ENCODE measurements around the gene ORM1. TPM values are rescaled to one million over a fixed set of nuclear protein-coding genes. Genes with fewer than 3 reads are reported as not detected.

Gene ORM1
- total RNA-seq, 1 experiment from 2014 or later = 27.5 TPM

DNA sequence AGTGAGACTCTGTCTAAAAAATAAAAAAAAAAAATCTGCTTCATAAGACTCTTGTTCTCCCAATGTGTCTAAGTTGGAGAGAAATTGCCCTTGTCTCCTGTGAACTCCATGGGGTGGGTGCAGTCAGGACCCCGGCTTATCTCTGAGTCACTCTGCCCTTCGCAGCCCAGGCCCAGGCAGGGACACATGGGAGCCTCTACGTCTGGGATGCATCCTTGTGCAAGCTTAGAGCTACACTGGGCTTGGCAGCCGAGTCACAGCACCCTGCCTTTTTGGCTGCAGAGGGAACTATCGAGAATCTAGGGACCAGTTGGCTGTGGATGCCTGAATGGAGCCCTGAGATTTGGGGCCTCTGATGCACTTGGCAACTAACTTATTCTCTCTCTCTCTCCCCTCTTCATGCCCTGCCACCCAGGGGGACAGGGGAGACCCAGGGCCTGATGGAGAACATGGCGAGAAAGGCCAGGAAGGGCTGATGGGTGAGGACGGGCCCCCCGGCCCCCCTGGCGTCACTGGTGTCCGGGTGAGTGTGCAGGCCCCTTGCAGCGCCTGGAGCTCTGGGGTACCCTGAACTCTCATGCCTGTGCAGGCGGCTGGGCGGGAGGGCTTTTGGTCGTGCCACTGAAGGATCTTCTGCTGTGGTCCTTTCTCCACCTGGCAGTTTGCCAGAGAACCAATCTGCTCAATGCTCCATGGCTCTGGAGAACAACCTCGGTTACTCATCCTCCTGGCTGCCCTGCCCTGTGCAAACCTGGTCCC is 47.5 kb upstream of the ORM1 start:
- Histone ChIP-seq H3K27me3 (replicated peaks; ENCODE audit: control insufficient read depth, insufficient read depth, low read length) (no peaks in the 10 kb centered on the region), H3K4me3 (ENCODE audit: low read depth, low read length) (no peak overlapping the region), H3K9me3 (no peaks in the 10 kb centered on the region), H3K36me3 (ENCODE audit: control insufficient read depth, insufficient read depth, low read length) (peaks cover 4% of the 10 kb centered on the region), H3K4me1 (peaks cover 16% of the 10 kb centered on the region; the same call in 1 of the 2 replicates)
- no peak overlapping the region for H3K4me3 Mint-ChIP-seq (ENCODE audit: unreplicated experiment)
- peaks cover 17% of the 10 kb centered on the region for H3K4me1 Mint-ChIP-seq (ENCODE audit: low read depth, unreplicated experiment)
- intact Hi-C loops (cut with micrococcal nuclease; ENCODE audit: unreplicated experiment) = no loop called here
- peak in 1 of 2 experiments; percentile 13 for DNase-seq
- ChIA-PET POLR2A (no interaction called here), CTCF (interaction anchor here (0.7 kb wide), 1 partner anchor 167 kb away, joined by 3 read pairs; no protein-coding TSS in a partner anchor)
- BruUV-seq (replicated peaks) = no TSS peak
- peaks cover 18% of the 10 kb centered on the region for H3K36me3 Mint-ChIP-seq (ENCODE audit: insufficient read depth, unreplicated experiment)
- peaks cover 10% of the 10 kb centered on the region for H3K9me3 Mint-ChIP-seq (ENCODE audit: unreplicated experiment)
- H3K27me3 Mint-ChIP-seq (ENCODE audit: insufficient read depth, unreplicated experiment) = no peaks in the 10 kb centered on the region
- no peak overlapping the region for H3K27ac Mint-ChIP-seq (ENCODE audit: unreplicated experiment)
- TF ChIP-seq, protein P1, sequence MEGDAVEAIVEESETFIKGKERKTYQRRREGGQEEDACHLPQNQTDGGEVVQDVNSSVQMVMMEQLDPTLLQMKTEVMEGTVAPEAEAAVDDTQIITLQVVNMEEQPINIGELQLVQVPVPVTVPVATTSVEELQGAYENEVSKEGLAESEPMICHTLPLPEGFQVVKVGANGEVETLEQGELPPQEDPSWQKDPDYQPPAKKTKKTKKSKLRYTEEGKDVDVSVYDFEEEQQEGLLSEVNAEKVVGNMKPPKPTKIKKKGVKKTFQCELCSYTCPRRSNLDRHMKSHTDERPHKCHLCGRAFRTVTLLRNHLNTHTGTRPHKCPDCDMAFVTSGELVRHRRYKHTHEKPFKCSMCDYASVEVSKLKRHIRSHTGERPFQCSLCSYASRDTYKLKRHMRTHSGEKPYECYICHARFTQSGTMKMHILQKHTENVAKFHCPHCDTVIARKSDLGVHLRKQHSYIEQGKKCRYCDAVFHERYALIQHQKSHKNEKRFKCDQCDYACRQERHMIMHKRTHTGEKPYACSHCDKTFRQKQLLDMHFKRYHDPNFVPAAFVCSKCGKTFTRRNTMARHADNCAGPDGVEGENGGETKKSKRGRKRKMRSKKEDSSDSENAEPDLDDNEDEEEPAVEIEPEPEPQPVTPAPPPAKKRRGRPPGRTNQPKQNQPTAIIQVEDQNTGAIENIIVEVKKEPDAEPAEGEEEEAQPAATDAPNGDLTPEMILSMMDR (IDR thresholded peaks at IDR 0.05; ENCODE audit: insufficient read depth in 1 of 2, low read depth in 1 of 2, low read length in 1 of 2, severe bottlenecking in 1 of 2, unreplicated experiment in 1 of 2) = no peak

DNA sequence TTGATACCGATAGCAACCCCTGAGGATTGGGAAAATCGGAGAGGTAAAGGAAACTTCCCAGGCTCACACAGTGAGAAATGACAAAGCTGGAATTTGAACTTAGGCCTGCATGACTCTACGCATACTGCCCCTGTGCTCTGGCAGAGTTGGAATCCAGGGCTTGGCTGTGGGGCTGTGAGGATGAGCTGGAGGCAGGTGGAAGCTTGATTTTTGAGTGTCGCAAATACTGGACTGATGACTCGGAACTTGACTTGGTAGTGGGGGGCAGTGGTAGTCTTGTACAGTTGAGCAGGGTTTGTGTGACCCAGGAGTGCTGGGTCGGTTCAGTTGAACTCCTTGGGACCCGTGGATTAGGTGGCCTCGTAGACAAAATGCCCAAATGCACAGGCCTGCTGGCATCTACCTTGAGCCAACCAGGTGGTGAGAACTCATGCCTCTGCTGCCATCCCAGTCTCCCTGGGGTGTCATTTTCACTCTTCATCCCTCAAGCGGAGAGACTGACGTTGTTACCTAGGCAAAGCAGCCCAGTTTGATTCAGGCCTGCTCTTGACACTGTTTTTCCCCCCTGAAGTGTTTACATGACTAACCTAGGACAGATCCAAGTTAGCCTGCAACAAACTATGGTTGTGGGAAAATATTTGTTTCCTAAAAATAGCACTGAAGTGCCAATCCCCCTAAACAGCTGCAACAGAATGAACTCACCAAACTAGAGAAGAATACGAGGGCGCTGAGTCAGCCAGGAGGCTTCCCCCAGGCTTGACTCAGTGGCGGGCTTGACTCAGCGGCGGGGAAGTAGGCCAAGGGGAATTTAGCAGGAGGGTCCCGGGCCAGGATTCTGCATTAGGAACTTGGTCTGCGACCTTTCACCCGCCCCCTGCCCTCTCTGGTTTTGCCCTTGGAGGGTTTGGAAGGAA is 45.7 kb upstream of the ORM1 start:
- DNase-seq = peak in 1 of 2 experiments; percentile 9
- Mint-ChIP-seq H3K27ac (ENCODE audit: unreplicated experiment) (no peak overlapping the region), H3K4me1 (ENCODE audit: low read depth, unreplicated experiment) (peaks cover 15% of the 10 kb centered on the region), H3K9me3 (ENCODE audit: unreplicated experiment) (peaks cover 10% of the 10 kb centered on the region), H3K36me3 (ENCODE audit: insufficient read depth, unreplicated experiment) (peaks cover 18% of the 10 kb centered on the region), H3K4me3 (ENCODE audit: unreplicated experiment) (no peak overlapping the region), H3K27me3 (ENCODE audit: insufficient read depth, unreplicated experiment) (no peaks in the 10 kb centered on the region)
- ChIA-PET CTCF (no interaction called here), POLR2A (no interaction called here)
- intact Hi-C loops (cut with micrococcal nuclease; ENCODE audit: unreplicated experiment) = no loop called here
- H3K4me1 ChIP-seq = peaks cover 15% of the 10 kb centered on the region; the same call in 1 of the 2 replicates
- no TSS peak for BruUV-seq (replicated peaks)
- no peaks in the 10 kb centered on the region for H3K27me3 ChIP-seq (replicated peaks; ENCODE audit: control insufficient read depth, insufficient read depth, low read length)
- TF ChIP-seq, protein P1 (IDR thresholded peaks at IDR 0.05; ENCODE audit: insufficient read depth in 1 of 2, low read depth in 1 of 2, low read length in 1 of 2, severe bottlenecking in 1 of 2, unreplicated experiment in 1 of 2) = no peak
- no peaks in the 10 kb centered on the region for H3K9me3 ChIP-seq
- no peak overlapping the region for H3K4me3 ChIP-seq (ENCODE audit: low read depth, low read length)
- H3K36me3 ChIP-seq (ENCODE audit: control insufficient read depth, insufficient read depth, low read length) = peaks cover 4% of the 10 kb centered on the region

- Histone ChIP-seq H3K9me3 (no peaks in the 10 kb centered on the region), H3K36me3 (ENCODE audit: control insufficient read depth, insufficient read depth, low read length) (peaks cover 4% of the 10 kb centered on the region), H3K4me3 (ENCODE audit: low read depth, low read length) (no peak overlapping the region), H3K27me3 (replicated peaks; ENCODE audit: control insufficient read depth, insufficient read depth, low read length) (no peaks in the 10 kb centered on the region), H3K4me1 (peaks cover 4% of the 10 kb centered on the region; the same call in 1 of the 2 replicates)
- Mint-ChIP-seq H3K4me3 (ENCODE audit: unreplicated experiment) (no peak overlapping the region), H3K27me3 (ENCODE audit: insufficient read depth, unreplicated experiment) (no peaks in the 10 kb centered on the region), H3K9me3 (ENCODE audit: unreplicated experiment) (peaks cover 10% of the 10 kb centered on the region), H3K4me1 (ENCODE audit: low read depth, unreplicated experiment) (peaks cover 6% of the 10 kb centered on the region), H3K36me3 (ENCODE audit: insufficient read depth, unreplicated experiment) (peaks cover 13% of the 10 kb centered on the region), H3K27ac (ENCODE audit: unreplicated experiment) (no peak overlapping the region)
- POLR2A ChIA-PET = no interaction called here
- no peak for DNase-seq
- BruUV-seq (replicated peaks) = no TSS peak
- TF ChIP-seq, protein P1 (IDR thresholded peaks at IDR 0.05; ENCODE audit: insufficient read depth in 1 of 2, low read depth in 1 of 2, low read length in 1 of 2, severe bottlenecking in 1 of 2, unreplicated experiment in 1 of 2) = no peak
- intact Hi-C loops (cut with micrococcal nuclease; ENCODE audit: unreplicated experiment) = no loop called here
- CTCF ChIA-PET = no interaction called here
Observed at GRCh38 chr9:114278356-114278755, 44.5 kb upstream of the ORM1 start.

Data from Caco-2 (cell line).